ENCODE data around the gene C1GALT1. TPM values are rescaled to one million over a fixed set of nuclear protein-coding genes. Genes with fewer than 3 reads are reported as not detected.

The C1GALT1 gene
- total RNA-seq, 1 experiment from 2014 or later, result 81.5 TPM

- Histone ChIP-seq H3K9me3 (ENCODE audit: control insufficient read depth, low read depth, low read length) (no peaks in the 10 kb centered on the region), H3K9ac (ENCODE audit: extremely low read depth, insufficient read length, low read length) (no peak overlapping the region), H3K79me2 (ENCODE audit: insufficient read depth, low read length) (no peaks in the 10 kb centered on the region), H4K91ac (ENCODE audit: insufficient read length, low read depth, low read length) (no peak overlapping the region), H3K56ac (ENCODE audit: insufficient read length, low read depth, low read length) (no peak overlapping the region), H4K5ac (ENCODE audit: insufficient read length, low read depth, low read length) (no peak overlapping the region), H3K79me1 (ENCODE audit: insufficient read depth, low read depth, low read length, poor library complexity, severe bottlenecking) (no peaks in the 10 kb centered on the region), H3K23me2 (ENCODE audit: insufficient read length, low read depth, low read length, poor library complexity, severe bottlenecking) (no peaks in the 10 kb centered on the region), H4K8ac (replicated peaks; ENCODE audit: insufficient read length, low read depth, low read length) (no peak overlapping the region), H2BK5ac (ENCODE audit: insufficient read length, low read length) (no peak overlapping the region), H3K27ac (ENCODE audit: insufficient read length, low read depth, low read length) (no peak overlapping the region), H2AK5ac (ENCODE audit: insufficient read length, low read length) (no peak overlapping the region), H3K23ac (ENCODE audit: insufficient read length, low read depth, low read length) (no peak overlapping the region), H3K4me2 (ENCODE audit: insufficient read depth, insufficient read length, low read length) (no peak overlapping the region), H3K4me1 (ENCODE audit: insufficient read depth, low read length) (0 out of 2 replicates have a peak, but pooled peaks cover 1% of the 10 kb centered on the region), H2BK20ac (ENCODE audit: low read depth, low read length, poor library complexity, severe bottlenecking) (no peak overlapping the region), H2AFZ (ENCODE audit: low read length) (no peak overlapping the region), H3K27me3 (ENCODE audit: insufficient read depth, low read length) (no peaks in the 10 kb centered on the region), H3K4ac (ENCODE audit: low read depth, low read length) (no peak overlapping the region), H4K20me1 (ENCODE audit: control insufficient read depth, insufficient read depth, insufficient read length) (no peaks in the 10 kb centered on the region), H2BK120ac (ENCODE audit: low read depth, low read length, poor library complexity, severe bottlenecking) (no peak overlapping the region), H2BK15ac (ENCODE audit: low read depth, low read length) (0 out of 2 replicates have a peak overlapping the region, but pooled peaks have one; percentile 92), H3T11ph (ENCODE audit: low read length) (no peak overlapping the region), H3K18ac (ENCODE audit: insufficient read length, low read depth, low read length) (no peak overlapping the region), H2BK12ac (ENCODE audit: insufficient read length, low read depth, low read length) (no peak overlapping the region), H3K14ac (ENCODE audit: insufficient read depth, low read length) (no peak overlapping the region; the same call in 1 of the 2 replicates)
- peaks cover 6 to 28% of the 10 kb centered on the region in 2 experiments; a peak in 3 of 4 replicates for H3K4me1 Mint-ChIP-seq
- H3K9me3 Mint-ChIP-seq, result no peaks in the 10 kb centered on the region; a peak in 1 of 5 replicates
- H3K27ac Mint-ChIP-seq, result peak overlapping the region in 1 of 3 experiments; percentile 63; a peak in 1 of 7 replicates
- WGBS (ENCODE audit: extremely low coverage, insufficient read length, low lambda C conversion rate), result no CpG with 5 or more reads among the region's 7 CpGs
- H3K4me3 Mint-ChIP-seq, result no peak overlapping the region
- peaks cover 1% of the 10 kb centered on the region; the same call in 1 of the 2 replicates for H3K27me3 Mint-ChIP-seq (ENCODE audit: low read depth)
- H3K36me3 Mint-ChIP-seq (ENCODE audit: insufficient read depth in 1 of 3, low read depth in 3 of 3), result peaks cover 10 to 33% (median 17%) of the 10 kb centered on the region in 3 experiments; a peak in 6 of 7 replicates
- TF ChIP-seq CTCF (conservative IDR thresholded peaks at IDR 0.05), result no peak
- no peak for DNase-seq
These were observed 75.8 kb downstream of the C1GALT1 start for GRCh38 chr7:7257899-7258692.
